ENCODE data around the gene GRIP2.

Gene GRIP2

GRCh38 chr3:14492948-14493881, 46.9 kb downstream of the GRIP2 start:
- no peaks in the 10 kb centered on the region for H3K4me1 ChIP-seq (ENCODE audit: control insufficient read depth, insufficient read depth, low read length)
- no peak overlapping the region for H3K4me3 ChIP-seq (ENCODE audit: low read length)
- WGBS (ENCODE audit: insufficient coverage, insufficient read length) = no CpG with 5 or more reads among the region's 31 CpGs
- no peak overlapping the region for H3K27ac ChIP-seq (ENCODE audit: low read length)
- DNase-seq (ENCODE audit: low read depth, low spot score) = no peak
- no peaks in the 10 kb centered on the region for H3K36me3 ChIP-seq (ENCODE audit: control insufficient read depth, insufficient read depth, low read length)
- H3K27me3 ChIP-seq (ENCODE audit: control insufficient read depth, insufficient read depth, low read length) = no peaks in the 10 kb centered on the region
- H3K9me3 ChIP-seq (ENCODE audit: control insufficient read depth, insufficient read depth, low read length) = no peaks in the 10 kb centered on the region

- no CpG with 5 or more reads among the region's 17 CpGs for WGBS (ENCODE audit: insufficient coverage, insufficient read length)
- H3K36me3 ChIP-seq (ENCODE audit: control insufficient read depth, insufficient read depth, low read length) = no peaks in the 10 kb centered on the region
- no peak for DNase-seq (ENCODE audit: low read depth, low spot score)
- H3K27ac ChIP-seq (ENCODE audit: low read length) = no peak overlapping the region
- H3K4me1 ChIP-seq (ENCODE audit: control insufficient read depth, insufficient read depth, low read length) = no peaks in the 10 kb centered on the region
- no peak overlapping the region for H3K4me3 ChIP-seq (ENCODE audit: low read length)
- H3K9me3 ChIP-seq (ENCODE audit: control insufficient read depth, insufficient read depth, low read length) = no peaks in the 10 kb centered on the region
- no peaks in the 10 kb centered on the region for H3K27me3 ChIP-seq (ENCODE audit: control insufficient read depth, insufficient read depth, low read length)
Observed at GRCh38 chr3:14491396-14492190, 48.5 kb downstream of the GRIP2 start.

DNA sequence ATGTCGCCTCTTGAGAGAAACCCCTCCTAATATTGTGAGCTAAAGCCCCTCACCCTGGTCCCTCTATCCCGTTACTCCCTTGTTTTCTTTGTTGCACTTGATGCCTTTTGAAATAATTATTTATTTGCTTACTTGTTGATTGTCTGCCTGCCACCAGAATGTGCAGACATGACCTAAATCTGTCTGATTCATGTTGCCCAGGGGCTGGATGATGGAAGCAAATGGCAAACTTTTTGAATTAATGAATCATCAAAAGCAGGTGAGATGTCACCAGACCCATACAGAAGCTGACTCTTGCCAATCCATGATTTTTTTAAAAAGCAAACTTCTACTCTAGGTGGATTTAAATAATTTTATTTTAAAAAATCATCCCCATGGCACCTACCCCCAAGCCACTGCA, 49.3 kb downstream of the GRIP2 start:
- WGBS (ENCODE audit: insufficient coverage, insufficient read length) = no CpG with 5 or more reads among the region's 2 CpGs
- Histone ChIP-seq H3K27ac (ENCODE audit: low read length) (no peak overlapping the region), H3K4me3 (ENCODE audit: low read length) (no peak overlapping the region), H3K9me3 (ENCODE audit: control insufficient read depth, insufficient read depth, low read length) (no peaks in the 10 kb centered on the region), H3K4me1 (ENCODE audit: control insufficient read depth, insufficient read depth, low read length) (no peaks in the 10 kb centered on the region), H3K27me3 (ENCODE audit: control insufficient read depth, insufficient read depth, low read length) (no peaks in the 10 kb centered on the region), H3K36me3 (ENCODE audit: control insufficient read depth, insufficient read depth, low read length) (0 out of 2 replicates have a peak, but pooled peaks cover 2% of the 10 kb centered on the region)
- no peak for DNase-seq (ENCODE audit: low read depth, low spot score)

DNA sequence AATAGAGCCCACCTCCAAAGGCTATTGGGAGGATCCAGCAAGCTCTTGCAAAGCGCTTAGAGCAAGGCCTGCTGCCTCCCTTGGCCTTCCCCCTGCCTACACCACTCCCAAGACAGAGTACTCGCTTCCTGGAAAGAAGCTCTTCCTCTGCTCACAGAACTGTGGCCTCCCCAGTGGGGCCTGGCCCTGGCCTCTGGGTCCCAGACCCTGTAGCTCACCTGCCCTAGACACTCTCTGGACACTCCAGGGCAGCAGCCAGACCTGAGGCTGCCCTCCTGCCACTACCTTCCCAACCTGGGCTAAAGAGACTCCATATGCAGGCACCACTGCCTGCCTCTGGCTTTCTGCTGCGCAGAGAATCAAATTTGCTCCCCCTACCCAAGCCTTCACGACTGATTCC, 49.9 kb downstream of the GRIP2 start:
- no peak for DNase-seq (ENCODE audit: low read depth, low spot score)
- Histone ChIP-seq H3K9me3 (ENCODE audit: control insufficient read depth, insufficient read depth, low read length) (no peaks in the 10 kb centered on the region), H3K4me3 (ENCODE audit: low read length) (no peak overlapping the region), H3K27me3 (ENCODE audit: control insufficient read depth, insufficient read depth, low read length) (no peaks in the 10 kb centered on the region), H3K4me1 (ENCODE audit: control insufficient read depth, insufficient read depth, low read length) (no peaks in the 10 kb centered on the region), H3K27ac (ENCODE audit: low read length) (no peak overlapping the region), H3K36me3 (ENCODE audit: control insufficient read depth, insufficient read depth, low read length) (0 out of 2 replicates have a peak, but pooled peaks cover 7% of the 10 kb centered on the region)
- no CpG with 5 or more reads among the region's 4 CpGs for WGBS (ENCODE audit: insufficient coverage, insufficient read length)

GRCh38 chr3:14489641-14490040, 50.5 kb downstream of the GRIP2 start:
- Histone ChIP-seq H3K27me3 (ENCODE audit: control insufficient read depth, insufficient read depth, low read length) (no peaks in the 10 kb centered on the region), H3K27ac (ENCODE audit: low read length) (no peak overlapping the region), H3K4me1 (ENCODE audit: control insufficient read depth, insufficient read depth, low read length) (no peaks in the 10 kb centered on the region), H3K4me3 (ENCODE audit: low read length) (no peak overlapping the region), H3K9me3 (ENCODE audit: control insufficient read depth, insufficient read depth, low read length) (no peaks in the 10 kb centered on the region), H3K36me3 (ENCODE audit: control insufficient read depth, insufficient read depth, low read length) (peaks cover 8% of the 10 kb centered on the region; the same call in 1 of the 2 replicates)
- no CpG with 5 or more reads among the region's 7 CpGs for WGBS (ENCODE audit: insufficient coverage, insufficient read length)
- DNase-seq (ENCODE audit: low read depth, low spot score) = no peak

- Histone ChIP-seq H3K27ac (ENCODE audit: low read length) (no peak overlapping the region), H3K36me3 (ENCODE audit: control insufficient read depth, insufficient read depth, low read length) (peaks cover 11% of the 10 kb centered on the region; the same call in 1 of the 2 replicates), H3K9me3 (ENCODE audit: control insufficient read depth, insufficient read depth, low read length) (no peaks in the 10 kb centered on the region), H3K4me3 (ENCODE audit: low read length) (no peak overlapping the region), H3K27me3 (ENCODE audit: control insufficient read depth, insufficient read depth, low read length) (no peaks in the 10 kb centered on the region), H3K4me1 (ENCODE audit: control insufficient read depth, insufficient read depth, low read length) (no peaks in the 10 kb centered on the region)
- DNase-seq (ENCODE audit: low read depth, low spot score) = no peak
- no CpG with 5 or more reads among the region's 7 CpGs for WGBS (ENCODE audit: insufficient coverage, insufficient read length)
Observed at GRCh38 chr3:14488286-14489041, 51.7 kb downstream of the GRIP2 start.

DNA sequence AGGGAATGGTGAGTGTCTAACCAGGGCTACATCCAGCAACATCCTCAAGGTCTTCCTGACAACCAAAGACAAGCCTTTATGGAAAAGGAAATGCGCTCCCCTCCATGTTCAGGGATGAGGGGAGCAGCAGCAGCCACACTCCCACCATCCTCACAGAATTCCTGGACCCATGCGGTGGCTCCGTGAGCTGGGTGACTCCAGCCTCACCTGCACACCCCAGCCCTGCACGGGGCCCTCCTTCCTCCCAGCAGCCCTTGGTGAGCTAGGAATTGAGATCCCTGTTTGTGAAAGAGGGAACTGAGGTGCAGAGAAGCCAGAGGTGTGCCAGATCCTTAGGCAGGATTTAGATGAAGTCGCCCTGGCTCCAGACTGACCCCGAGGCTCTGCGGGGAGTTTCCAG, 52.3 kb downstream of the GRIP2 start:
- DNase-seq (ENCODE audit: low read depth, low spot score) = no peak
- Histone ChIP-seq H3K27ac (ENCODE audit: low read length) (no peak overlapping the region), H3K27me3 (ENCODE audit: control insufficient read depth, insufficient read depth, low read length) (no peaks in the 10 kb centered on the region), H3K4me3 (ENCODE audit: low read length) (no peak overlapping the region), H3K4me1 (ENCODE audit: control insufficient read depth, insufficient read depth, low read length) (no peaks in the 10 kb centered on the region), H3K9me3 (ENCODE audit: control insufficient read depth, insufficient read depth, low read length) (no peaks in the 10 kb centered on the region), H3K36me3 (ENCODE audit: control insufficient read depth, insufficient read depth, low read length) (peaks cover 13% of the 10 kb centered on the region; the same call in 1 of the 2 replicates)
- WGBS (ENCODE audit: insufficient coverage, insufficient read length) = no CpG with 5 or more reads among the region's 7 CpGs

DNA sequence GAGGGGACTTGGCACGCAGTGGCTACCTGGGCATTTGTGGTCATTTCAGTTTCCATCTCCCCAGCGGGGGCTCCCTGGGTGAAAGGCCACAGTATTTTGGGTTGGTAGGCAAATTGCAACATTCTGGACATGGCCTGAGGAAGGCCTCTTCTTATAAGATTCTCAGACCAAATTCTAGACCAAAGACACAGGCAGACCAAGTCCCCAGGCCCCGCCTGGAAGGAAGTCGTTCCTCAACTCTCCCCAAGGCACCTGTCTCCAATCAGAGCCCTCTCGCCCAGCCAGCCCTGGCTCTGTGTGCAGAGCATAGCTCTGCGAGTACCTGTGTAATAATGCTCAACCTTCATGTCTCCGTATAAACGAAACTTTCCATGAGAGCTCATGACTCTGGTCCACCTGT, 53.1 kb downstream of the GRIP2 start:
- Histone ChIP-seq H3K4me3 (ENCODE audit: low read length) (no peak overlapping the region), H3K36me3 (ENCODE audit: control insufficient read depth, insufficient read depth, low read length) (peaks cover 14% of the 10 kb centered on the region; the same call in 1 of the 2 replicates), H3K9me3 (ENCODE audit: control insufficient read depth, insufficient read depth, low read length) (no peaks in the 10 kb centered on the region), H3K4me1 (ENCODE audit: control insufficient read depth, insufficient read depth, low read length) (no peaks in the 10 kb centered on the region), H3K27me3 (ENCODE audit: control insufficient read depth, insufficient read depth, low read length) (no peaks in the 10 kb centered on the region), H3K27ac (ENCODE audit: low read length) (no peak overlapping the region)
- no CpG with 5 or more reads among the region's 8 CpGs for WGBS (ENCODE audit: insufficient coverage, insufficient read length)
- DNase-seq (ENCODE audit: low read depth, low spot score) = no peak

DNA sequence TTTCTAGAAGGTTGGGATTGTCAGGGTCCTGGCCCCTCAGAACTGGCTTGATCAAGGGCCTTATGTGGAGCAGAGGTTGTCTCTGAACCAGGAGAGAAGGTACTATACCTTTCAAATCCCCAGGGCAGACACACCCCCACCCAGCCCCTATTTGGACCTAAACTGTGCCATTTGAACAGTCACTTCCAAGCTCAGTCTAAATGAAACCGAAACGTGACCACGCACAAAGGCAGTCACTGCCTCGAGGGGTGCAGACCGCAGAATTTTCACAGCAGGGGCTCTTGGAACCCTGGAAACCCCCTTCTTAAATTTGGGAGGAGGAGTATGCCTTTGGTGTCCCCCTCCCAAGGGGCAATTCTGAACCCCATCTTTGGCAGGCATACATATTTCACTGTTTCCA, 53.7 kb downstream of the GRIP2 start:
- peaks cover 20% of the 10 kb centered on the region; the same call in 1 of the 2 replicates for H3K36me3 ChIP-seq (ENCODE audit: control insufficient read depth, insufficient read depth, low read length)
- WGBS (ENCODE audit: insufficient coverage, insufficient read length) = no CpG with 5 or more reads among the region's 5 CpGs
- no peaks in the 10 kb centered on the region for H3K27me3 ChIP-seq (ENCODE audit: control insufficient read depth, insufficient read depth, low read length)
- H3K4me3 ChIP-seq (ENCODE audit: low read length) = no peak overlapping the region
- peaks cover 2% of the 10 kb centered on the region; the same call in 1 of the 2 replicates for H3K4me1 ChIP-seq (ENCODE audit: control insufficient read depth, insufficient read depth, low read length)
- H3K9me3 ChIP-seq (ENCODE audit: control insufficient read depth, insufficient read depth, low read length) = no peaks in the 10 kb centered on the region
- no peak for DNase-seq (ENCODE audit: low read depth, low spot score)
- H3K27ac ChIP-seq (ENCODE audit: low read length) = no peak overlapping the region

GRCh38 chr3:14485981-14486380, 54.2 kb downstream of the GRIP2 start:
- no CpG with 5 or more reads among the region's 3 CpGs for WGBS (ENCODE audit: insufficient coverage, insufficient read length)

More at GRCh38 chr3:14485981-14486380, 54.2 kb downstream of the GRIP2 start:
- Histone ChIP-seq H3K27ac (ENCODE audit: low read length) (no peak overlapping the region), H3K27me3 (ENCODE audit: control insufficient read depth, insufficient read depth, low read length) (no peaks in the 10 kb centered on the region), H3K9me3 (ENCODE audit: control insufficient read depth, insufficient read depth, low read length) (no peaks in the 10 kb centered on the region), H3K36me3 (ENCODE audit: control insufficient read depth, insufficient read depth, low read length) (peaks cover 22% of the 10 kb centered on the region; the same call in 1 of the 2 replicates), H3K4me3 (ENCODE audit: low read length) (no peak overlapping the region), H3K4me1 (ENCODE audit: control insufficient read depth, insufficient read depth, low read length) (peaks cover 2% of the 10 kb centered on the region; the same call in 1 of the 2 replicates)
- DNase-seq (ENCODE audit: low read depth, low spot score) = no peak

Data from iPS DF 6.9 (cell line).